ENCODE measurements around the gene NRP2.

GRCh38 chr2:205709319-205709718 is 27.0 kb downstream of the NRP2 start:
- TF ChIP-seq CTCF (IDR thresholded peaks at IDR 0.05) (no peak), POLR2A (IDR thresholded peaks at IDR 0.05) (no peak)
